Thoracic aorta (tissue), 2 donors: Measurements from ENCODE around the gene REXO2. TPM values are rescaled to one million over a fixed set of nuclear protein-coding genes. Genes with fewer than 3 reads are reported as not detected.

ENCODE experiments used
- ATAC-seq: fragments of 150-250 bp; one replicate; pipeline ENCODE4 v1.8.0; 2017; ENCODE audit warnings: low read depth; ENCODE audit not compliant: insufficient number of reproducible peaks, low FRiP score
- DNase-seq: peaks from one replicate; pipeline ENCODE4 v3.0.0-alpha.2; 2020; ENCODE audit warnings: low spot score
- H3K27ac ChIP-seq, 2 donors: fragments of 200-600 bp; sonication (generic); 1 replicate in 1 of 2; 2 replicates in 1 of 2; pipeline ENCODE4 v1.5.1; 2016; ENCODE audit warnings: mild to moderate bottlenecking in 2 of 2, moderate library complexity in 2 of 2
- H3K27me3 ChIP-seq: fragments of 200-600 bp; sonication (generic); replicated peaks from 2 replicates; pipeline ENCODE4 v1.6.0; 2016; ENCODE audit warnings: mild to moderate bottlenecking; ENCODE audit not compliant: insufficient read depth
- H3K36me3 ChIP-seq: fragments of 200-600 bp; sonication (generic); one replicate; pipeline ENCODE4 v1.5.1; 2016
- H3K4me1 ChIP-seq, 2 donors: fragments of 200-600 bp; sonication (generic); 1 replicate in 1 of 2; 2 replicates in 1 of 2; pipeline versions ENCODE4 v1.5.1 to v1.6.0; 2016; ENCODE audit warnings: low read depth in 2 of 2, mild to moderate bottlenecking in 1 of 2; ENCODE audit not compliant: control insufficient read depth in 1 of 2
- H3K4me3 ChIP-seq: fragments of 200-600 bp; sonication (generic); 2 replicates; pipeline ENCODE4 v1.5.1; 2016; ENCODE audit warnings: mild to moderate bottlenecking
- H3K9me3 ChIP-seq: fragments of 200-600 bp; sonication (generic); 2 replicates; pipeline ENCODE4 v1.5.1; 2016
- total RNA-seq, 2 donors: library from RNA; depleted of rRNA; stranded (reverse); fragments of >200 nt; gene quantifications; one replicate each; pipeline versions ENCODE4 v1.1.0 to v1.2.3, GENCODE V29; 2016
- TF ChIP-seq, protein P1 (sequence below): fragments of 200-600 bp; sonication (generic); IDR thresholded peaks from one replicate; pipeline ENCODE4 v1.5.1; 2019; ENCODE audit warnings: antibody characterized with exemption

The REXO2 gene
- 100 to 1,000 TPM; 101 to 177 TPM for total RNA-seq

DNA sequence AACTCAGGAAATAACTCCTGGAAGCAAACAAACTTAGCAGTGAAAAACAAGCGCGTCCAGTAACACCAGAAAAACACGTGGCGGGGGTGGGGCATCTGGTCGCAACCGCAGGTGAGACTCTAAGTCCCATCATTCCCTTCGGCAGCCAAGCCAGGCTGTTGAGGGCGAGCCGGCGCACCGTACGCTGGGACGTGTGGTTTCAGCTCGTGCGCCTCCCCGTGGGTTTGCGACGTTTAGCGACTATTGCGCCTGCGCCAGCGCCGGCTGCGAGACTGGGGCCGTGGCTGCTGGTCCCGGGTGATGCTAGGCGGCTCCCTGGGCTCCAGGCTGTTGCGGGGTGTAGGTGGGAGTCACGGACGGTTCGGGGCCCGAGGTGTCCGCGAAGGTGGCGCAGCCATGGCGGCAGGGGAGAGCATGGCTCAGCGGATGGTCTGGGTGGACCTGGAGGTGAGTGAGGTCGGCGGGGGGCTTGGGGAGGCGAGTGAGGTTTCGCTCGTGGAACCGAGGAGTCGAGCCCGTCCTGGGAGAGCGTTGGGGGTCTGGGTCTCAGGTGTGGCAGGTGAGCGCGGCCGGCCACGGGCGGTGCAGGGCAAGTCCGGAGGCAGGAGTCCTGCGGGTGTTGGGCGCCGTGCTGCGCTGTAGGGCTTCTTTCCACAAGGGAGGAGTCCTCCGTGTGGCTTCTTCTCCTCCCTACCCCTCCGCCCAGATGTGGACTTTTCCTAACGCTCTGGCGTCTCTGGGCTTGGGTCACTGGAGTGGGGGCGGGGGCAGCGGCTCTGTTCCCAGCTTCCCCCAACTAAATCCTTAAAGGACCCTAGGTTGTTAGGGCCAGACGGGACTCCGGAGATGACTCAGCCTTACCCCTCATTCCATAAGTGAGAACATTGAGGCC lies at the start of gene REXO2:
TSS of gene REXO2 (plus strand) at position 239 of the 892 bp plus-strand sequence. CDS start at position 301, 62 bp downstream.
- TF ChIP-seq, protein P1, sequence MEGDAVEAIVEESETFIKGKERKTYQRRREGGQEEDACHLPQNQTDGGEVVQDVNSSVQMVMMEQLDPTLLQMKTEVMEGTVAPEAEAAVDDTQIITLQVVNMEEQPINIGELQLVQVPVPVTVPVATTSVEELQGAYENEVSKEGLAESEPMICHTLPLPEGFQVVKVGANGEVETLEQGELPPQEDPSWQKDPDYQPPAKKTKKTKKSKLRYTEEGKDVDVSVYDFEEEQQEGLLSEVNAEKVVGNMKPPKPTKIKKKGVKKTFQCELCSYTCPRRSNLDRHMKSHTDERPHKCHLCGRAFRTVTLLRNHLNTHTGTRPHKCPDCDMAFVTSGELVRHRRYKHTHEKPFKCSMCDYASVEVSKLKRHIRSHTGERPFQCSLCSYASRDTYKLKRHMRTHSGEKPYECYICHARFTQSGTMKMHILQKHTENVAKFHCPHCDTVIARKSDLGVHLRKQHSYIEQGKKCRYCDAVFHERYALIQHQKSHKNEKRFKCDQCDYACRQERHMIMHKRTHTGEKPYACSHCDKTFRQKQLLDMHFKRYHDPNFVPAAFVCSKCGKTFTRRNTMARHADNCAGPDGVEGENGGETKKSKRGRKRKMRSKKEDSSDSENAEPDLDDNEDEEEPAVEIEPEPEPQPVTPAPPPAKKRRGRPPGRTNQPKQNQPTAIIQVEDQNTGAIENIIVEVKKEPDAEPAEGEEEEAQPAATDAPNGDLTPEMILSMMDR, result no peak
- Histone ChIP-seq H3K9me3 (no peaks in the 10 kb centered on the region), H3K36me3 (no peaks in the 10 kb centered on the region), H3K27ac (peak within 1 kb of the TSS; percentile 76 to 87), H3K4me3 (peak within 1 kb of the TSS; percentile 99), H3K4me1 (peaks cover 0 to 18% of the 10 kb centered on the region in 2 donors), H3K27me3 (no peaks in the 10 kb centered on the region)
- DNase-seq (peak; percentile 83), ATAC-seq (peak; percentile 81)

DNA sequence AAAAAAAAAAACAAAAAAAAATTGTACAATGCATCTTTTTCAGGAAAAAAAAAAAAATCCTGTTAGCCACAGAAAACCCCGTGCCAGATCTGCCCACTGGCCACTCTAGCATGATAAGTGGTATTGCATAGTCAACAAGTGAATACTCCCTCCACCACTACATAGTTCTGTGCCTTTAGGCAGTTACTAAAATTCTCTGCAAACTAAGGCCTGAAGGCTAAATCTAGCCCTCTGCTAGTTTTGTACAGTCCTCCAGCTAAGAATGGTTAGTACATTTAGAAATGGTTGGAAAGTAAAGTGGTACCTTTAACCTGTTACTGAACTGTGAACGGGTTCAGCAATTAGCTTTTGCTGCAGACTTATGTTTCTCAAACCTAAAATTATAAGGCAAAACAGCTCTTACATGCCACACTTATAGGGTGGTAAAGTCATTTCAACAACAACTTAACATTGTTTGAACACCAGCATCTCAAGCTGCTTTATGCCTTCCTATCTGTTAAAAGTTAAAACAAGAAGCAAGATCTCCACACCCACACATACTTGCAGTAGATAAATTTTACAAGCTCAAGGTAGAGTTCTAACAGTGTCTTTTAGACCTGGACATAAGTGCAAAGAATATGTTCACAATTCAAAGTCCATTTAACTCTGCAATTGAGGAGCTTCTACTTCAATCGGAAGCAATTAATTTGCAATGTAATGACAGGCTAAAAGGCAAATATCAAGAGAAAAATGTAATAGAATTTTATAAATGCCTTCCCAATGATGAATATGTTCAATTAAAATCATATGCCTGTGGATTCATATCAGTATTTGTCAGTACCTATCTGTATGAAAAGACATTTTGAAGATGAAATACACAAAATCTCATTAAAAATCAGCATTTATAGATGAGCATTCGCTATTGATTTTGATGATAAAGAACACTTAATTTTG lies 46.3 kb upstream of the REXO2 start:
- H3K9me3 ChIP-seq, result no peaks in the 10 kb centered on the region
- no peak overlapping the region for H3K4me3 ChIP-seq
- H3K27ac ChIP-seq, result no peak overlapping the region
- H3K27me3 ChIP-seq, result no peaks in the 10 kb centered on the region
- H3K36me3 ChIP-seq, result no peaks in the 10 kb centered on the region
- TF ChIP-seq, protein P1, result no peak
- H3K4me1 ChIP-seq, result no peaks in the 10 kb centered on the region
- ATAC-seq, result no peak
- DNase-seq, result no peak

DNA sequence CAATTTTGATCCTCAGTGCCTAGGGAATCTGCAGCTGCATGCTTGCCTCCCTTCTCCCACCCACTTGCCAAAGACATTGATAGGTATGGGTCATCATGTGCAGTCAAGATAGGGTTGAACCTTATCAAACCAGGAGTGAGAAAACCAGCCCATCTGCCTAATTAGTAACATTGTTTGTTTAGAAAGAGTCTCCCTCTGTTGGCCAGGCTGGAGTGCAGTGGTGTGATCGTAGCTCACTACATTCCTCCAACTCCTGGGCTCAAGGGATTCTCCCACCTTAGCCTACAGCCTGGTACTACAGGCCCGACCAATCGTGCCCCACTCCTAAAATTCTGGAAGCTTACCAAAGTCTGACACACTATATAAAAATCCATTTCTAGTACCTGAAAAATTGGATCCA lies 43.5 kb upstream of the REXO2 start:
- ATAC-seq, result no peak
- Histone ChIP-seq H3K36me3 (no peaks in the 10 kb centered on the region), H3K27ac (no peak overlapping the region), H3K4me1 (peaks cover 7 to 17% of the 10 kb centered on the region in 2 donors), H3K4me3 (no peak overlapping the region), H3K9me3 (no peaks in the 10 kb centered on the region), H3K27me3 (no peaks in the 10 kb centered on the region)
- no peak for DNase-seq
- TF ChIP-seq, protein P1, result no peak

DNA sequence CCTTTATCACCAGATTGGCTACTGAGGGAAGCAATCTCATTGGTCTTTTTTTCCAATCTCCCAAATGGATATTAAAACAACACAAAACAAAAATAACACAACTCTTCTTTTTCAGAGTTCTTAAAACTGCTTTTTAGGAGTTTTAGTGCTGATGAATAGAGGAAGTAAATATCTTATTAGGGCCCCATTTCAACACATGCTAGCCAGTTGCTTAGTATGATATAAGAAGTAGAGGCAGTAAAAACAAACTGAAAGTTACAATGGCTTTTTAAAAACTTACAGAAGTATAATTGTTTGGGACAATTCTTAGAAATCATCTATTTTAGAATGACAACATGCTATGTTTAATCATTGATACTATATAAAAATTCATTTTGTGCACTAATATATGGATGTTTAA lies 42.4 kb upstream of the REXO2 start:
- TF ChIP-seq, protein P1, result no peak
- DNase-seq, result no peak
- Histone ChIP-seq H3K27me3 (no peaks in the 10 kb centered on the region), H3K9me3 (no peaks in the 10 kb centered on the region), H3K4me3 (no peak overlapping the region), H3K27ac (no peak overlapping the region), H3K4me1 (peaks cover 12 to 20% of the 10 kb centered on the region in 2 donors), H3K36me3 (no peaks in the 10 kb centered on the region)
- no peak for ATAC-seq
